Mucosa of gallbladder (tissue), 1 donor: Measurements from ENCODE around the gene MAGI2. TPM values are rescaled to one million over a fixed set of nuclear protein-coding genes. Genes with fewer than 3 reads are reported as not detected.
"Not testable (repeated sequence)": the region's sequence is repeated elsewhere in the genome, so short reads cannot be mapped to it uniquely, and the experiment has no call there.

ENCODE experiments used
- DNase-seq: peaks from one replicate; pipeline ENCODE4 v3.0.0-alpha.2; 2020; ENCODE audit warnings: low spot score
- total RNA-seq: library from RNA; stranded (reverse); gene quantifications from one replicate; pipeline ENCODE4 v1.2.1, GENCODE V29; 2021
- donor health status: DM: no; HTN: no; CAD: no.

The MAGI2 gene
- total RNA-seq, 1 donor from 2014 or later = 10.6 TPM

- no peak for DNase-seq
Measured at GRCh38 chr7:78299088-78299487, 1154.4 kb downstream of the MAGI2 start.

GRCh38 chr7:78296644-78297371 lies 1156.7 kb downstream of the MAGI2 start:
- no peak for DNase-seq

- no peak for DNase-seq
Measured at GRCh38 chr7:78296046-78296597, 1157.3 kb downstream of the MAGI2 start.

GRCh38 chr7:78289471-78289870 lies 1164.0 kb downstream of the MAGI2 start:
- DNase-seq = not testable (repeated sequence)

- DNase-seq = no peak
Measured at GRCh38 chr7:78284945-78285344, 1168.5 kb downstream of the MAGI2 start.

- DNase-seq = no peak
Measured at GRCh38 chr7:78280276-78280675, 1173.2 kb downstream of the MAGI2 start.

GRCh38 chr7:78279457-78279856 lies 1174.0 kb downstream of the MAGI2 start:
- DNase-seq = no peak

GRCh38 chr7:78279032-78279431 lies 1174.4 kb downstream of the MAGI2 start:
- DNase-seq = no peak

- DNase-seq = no peak
Measured at GRCh38 chr7:78267141-78267540, 1186.3 kb downstream of the MAGI2 start.

- DNase-seq = no peak
Measured at GRCh38 chr7:78265486-78265885, 1188.0 kb downstream of the MAGI2 start.

- DNase-seq = no peak
Measured at GRCh38 chr7:78265071-78265470, 1188.4 kb downstream of the MAGI2 start.

GRCh38 chr7:78264105-78264504 lies 1189.4 kb downstream of the MAGI2 start:
- no peak for DNase-seq

- no peak for DNase-seq
Measured at GRCh38 chr7:78261739-78262138, 1191.7 kb downstream of the MAGI2 start.

- DNase-seq = no peak
Measured at GRCh38 chr7:78261302-78261701, 1192.2 kb downstream of the MAGI2 start.

- DNase-seq = no peak
Measured at GRCh38 chr7:78260826-78261225, 1192.6 kb downstream of the MAGI2 start.

- DNase-seq = no peak
Measured at GRCh38 chr7:78254726-78255055, 1198.8 kb downstream of the MAGI2 start.

- no peak for DNase-seq
Measured at GRCh38 chr7:78253850-78254725, 1199.4 kb downstream of the MAGI2 start.

GRCh38 chr7:78248867-78249266 lies 1204.6 kb downstream of the MAGI2 start:
- DNase-seq = no peak

GRCh38 chr7:78247910-78248689 lies 1205.4 kb downstream of the MAGI2 start:
- DNase-seq = no peak

- not testable (repeated sequence) for DNase-seq
Measured at GRCh38 chr7:78240179-78240578, 1213.3 kb downstream of the MAGI2 start.

GRCh38 chr7:78234634-78235033 lies 1218.8 kb downstream of the MAGI2 start:
- no peak for DNase-seq

GRCh38 chr7:78232806-78233205 lies 1220.7 kb downstream of the MAGI2 start:
- no peak for DNase-seq
